ENCODE data around the gene HBD. TPM values are rescaled to one million over a fixed set of nuclear protein-coding genes. Genes with fewer than 3 reads are reported as not detected.

Gene HBD
- total RNA-seq, 1 donor from 2014 or later: not detected

DNA sequence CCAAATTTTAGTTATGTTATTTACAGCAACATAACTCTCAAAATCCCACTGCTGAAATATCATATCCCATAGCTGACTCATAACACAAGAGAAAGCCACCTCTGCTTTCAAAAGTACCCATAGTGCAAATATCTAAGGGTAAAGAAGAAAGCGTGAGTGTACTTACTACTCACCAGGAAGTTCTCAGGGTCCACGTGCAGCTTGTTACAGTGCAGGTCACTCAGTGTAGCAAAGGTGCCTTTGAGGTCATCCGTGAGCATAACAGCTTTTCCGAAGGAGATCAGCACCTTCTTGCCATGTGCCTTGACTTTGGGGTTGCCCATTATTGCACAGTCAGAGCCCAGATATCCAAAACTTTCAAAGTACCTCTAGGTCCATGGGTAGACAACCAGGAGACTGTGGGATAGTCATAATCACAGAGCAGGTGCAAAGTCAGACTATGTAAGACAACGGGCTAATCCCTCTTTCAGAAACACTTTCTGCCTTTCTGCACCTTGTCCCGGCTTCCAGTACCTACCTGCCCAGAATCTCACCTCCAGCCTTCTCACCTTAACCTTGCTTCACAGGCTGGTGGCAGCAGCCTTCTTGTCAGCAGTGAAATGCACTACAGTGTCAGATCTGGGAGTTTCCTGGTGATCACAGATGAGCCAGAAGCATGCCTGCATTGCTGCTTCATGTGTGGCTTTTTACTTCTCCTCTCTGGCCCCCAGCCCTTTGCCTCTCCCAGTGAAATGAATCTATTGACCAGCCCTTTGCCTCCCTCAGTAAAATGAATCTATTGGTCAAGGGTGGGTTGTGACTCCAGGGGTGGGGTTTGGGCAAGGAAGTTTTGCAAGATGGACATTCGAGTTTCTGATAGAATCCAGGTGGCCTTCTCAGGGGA, 8.9 kb upstream of the HBD start:
- H3K36me3 ChIP-seq: no peaks in the 10 kb centered on the region
- intact Hi-C loops (cut with DNase I): no loop called here
- no peaks in the 10 kb centered on the region for H3K4me1 ChIP-seq
- H3K27me3 ChIP-seq: no peaks in the 10 kb centered on the region
- H3K27ac ChIP-seq: no peak overlapping the region
- no peak for DNase-seq (ENCODE audit: extremely low spot score in 2 of 2)
- no peaks in the 10 kb centered on the region for H3K9me3 ChIP-seq
- TF ChIP-seq, protein P1, sequence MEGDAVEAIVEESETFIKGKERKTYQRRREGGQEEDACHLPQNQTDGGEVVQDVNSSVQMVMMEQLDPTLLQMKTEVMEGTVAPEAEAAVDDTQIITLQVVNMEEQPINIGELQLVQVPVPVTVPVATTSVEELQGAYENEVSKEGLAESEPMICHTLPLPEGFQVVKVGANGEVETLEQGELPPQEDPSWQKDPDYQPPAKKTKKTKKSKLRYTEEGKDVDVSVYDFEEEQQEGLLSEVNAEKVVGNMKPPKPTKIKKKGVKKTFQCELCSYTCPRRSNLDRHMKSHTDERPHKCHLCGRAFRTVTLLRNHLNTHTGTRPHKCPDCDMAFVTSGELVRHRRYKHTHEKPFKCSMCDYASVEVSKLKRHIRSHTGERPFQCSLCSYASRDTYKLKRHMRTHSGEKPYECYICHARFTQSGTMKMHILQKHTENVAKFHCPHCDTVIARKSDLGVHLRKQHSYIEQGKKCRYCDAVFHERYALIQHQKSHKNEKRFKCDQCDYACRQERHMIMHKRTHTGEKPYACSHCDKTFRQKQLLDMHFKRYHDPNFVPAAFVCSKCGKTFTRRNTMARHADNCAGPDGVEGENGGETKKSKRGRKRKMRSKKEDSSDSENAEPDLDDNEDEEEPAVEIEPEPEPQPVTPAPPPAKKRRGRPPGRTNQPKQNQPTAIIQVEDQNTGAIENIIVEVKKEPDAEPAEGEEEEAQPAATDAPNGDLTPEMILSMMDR (IDR thresholded peaks at IDR 0.05): no peak
- no peak for TF ChIP-seq POLR2AphosphoS5 (IDR thresholded peaks at IDR 0.05; ENCODE audit: insufficient read depth in 1 of 2, low read depth in 1 of 2)
- no peak for TF ChIP-seq POLR2A (IDR thresholded peaks at IDR 0.05)
- H3K4me3 ChIP-seq: no peak overlapping the region

DNA sequence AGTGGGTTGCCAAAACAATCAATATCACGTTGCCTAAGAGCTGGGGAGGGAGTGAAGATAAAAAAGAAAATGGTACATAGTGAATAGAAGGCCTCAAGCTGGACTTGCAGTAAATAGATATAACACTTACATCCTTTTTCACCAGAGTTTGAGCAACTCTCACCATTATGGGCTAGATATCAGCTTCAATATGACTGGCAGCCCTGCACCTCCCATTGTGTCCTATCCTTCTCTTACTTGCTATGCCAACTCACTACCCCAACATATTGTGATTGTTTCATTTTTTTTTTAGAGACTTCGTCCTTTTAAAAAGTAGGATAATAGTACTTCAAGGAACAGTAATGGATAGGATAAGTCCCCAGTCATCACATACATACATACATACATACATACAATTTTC, 7.9 kb upstream of the HBD start:
- no peak overlapping the region for H3K27ac ChIP-seq
- no peak overlapping the region for H3K4me3 ChIP-seq
- no peaks in the 10 kb centered on the region for H3K4me1 ChIP-seq
- TF ChIP-seq POLR2AphosphoS5 (IDR thresholded peaks at IDR 0.05; ENCODE audit: insufficient read depth in 1 of 2, low read depth in 1 of 2) (no peak), POLR2A (IDR thresholded peaks at IDR 0.05) (no peak)
- TF ChIP-seq, protein P1 (IDR thresholded peaks at IDR 0.05): no peak
- DNase-seq (ENCODE audit: extremely low spot score in 2 of 2): no peak
- H3K27me3 ChIP-seq: no peaks in the 10 kb centered on the region
- H3K9me3 ChIP-seq: no peaks in the 10 kb centered on the region
- H3K36me3 ChIP-seq: no peaks in the 10 kb centered on the region
- intact Hi-C loops (cut with DNase I): no loop called here

DNA sequence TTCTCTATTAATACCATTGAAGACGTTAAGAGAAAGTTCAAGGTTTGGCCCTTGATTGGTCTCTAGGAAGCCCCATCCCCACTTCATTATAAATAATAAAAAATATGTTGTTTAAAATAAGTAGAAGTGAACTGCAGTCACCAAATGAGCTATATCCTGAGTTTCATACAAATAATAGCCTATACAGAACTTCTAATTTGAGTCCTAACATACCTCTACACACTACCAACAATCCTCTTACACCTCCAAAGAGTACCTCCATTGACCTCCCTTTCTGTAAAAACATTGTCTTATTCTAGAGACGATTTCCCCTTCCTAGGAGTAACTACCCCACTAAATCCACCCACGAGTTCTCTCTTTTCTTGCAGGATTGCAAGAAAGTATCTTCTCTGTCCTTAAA, 7.2 kb upstream of the HBD start:
- Histone ChIP-seq H3K9me3 (no peaks in the 10 kb centered on the region), H3K36me3 (no peaks in the 10 kb centered on the region), H3K27me3 (no peaks in the 10 kb centered on the region), H3K4me3 (no peak overlapping the region), H3K4me1 (no peaks in the 10 kb centered on the region), H3K27ac (no peak overlapping the region)
- intact Hi-C loops (cut with DNase I): no loop called here
- TF ChIP-seq POLR2AphosphoS5 (IDR thresholded peaks at IDR 0.05; ENCODE audit: insufficient read depth in 1 of 2, low read depth in 1 of 2) (no peak), POLR2A (IDR thresholded peaks at IDR 0.05) (no peak)
- TF ChIP-seq, protein P1 (IDR thresholded peaks at IDR 0.05): no peak
- no peak for DNase-seq (ENCODE audit: extremely low spot score in 2 of 2)

DNA sequence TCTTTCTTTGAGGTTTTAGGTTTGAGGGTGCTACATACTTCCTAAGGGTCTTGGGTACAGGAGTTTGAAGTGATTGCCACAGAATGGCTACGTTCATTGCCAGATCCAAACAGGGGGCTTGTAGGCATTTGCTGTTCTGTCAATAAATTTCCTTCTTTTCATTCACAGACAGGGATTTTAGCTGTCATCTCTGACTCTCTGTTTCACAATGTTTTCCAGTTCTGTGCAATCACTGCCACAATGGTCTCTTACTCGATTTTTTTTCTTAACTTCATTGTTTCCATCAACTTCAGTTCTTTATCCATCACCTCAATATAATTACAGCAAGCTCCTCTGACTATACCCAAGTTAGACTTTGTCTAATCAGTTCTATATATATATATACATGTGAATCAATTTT, 6.2 kb upstream of the HBD start:
- no peak overlapping the region for H3K4me3 ChIP-seq
- no peaks in the 10 kb centered on the region for H3K27me3 ChIP-seq
- no peak for DNase-seq (ENCODE audit: extremely low spot score in 2 of 2)
- no peaks in the 10 kb centered on the region for H3K36me3 ChIP-seq
- no peak overlapping the region for H3K27ac ChIP-seq
- no peaks in the 10 kb centered on the region for H3K4me1 ChIP-seq
- intact Hi-C loops (cut with DNase I): no loop called here
- TF ChIP-seq POLR2A (IDR thresholded peaks at IDR 0.05): no peak
- no peak for TF ChIP-seq POLR2AphosphoS5 (IDR thresholded peaks at IDR 0.05; ENCODE audit: insufficient read depth in 1 of 2, low read depth in 1 of 2)
- TF ChIP-seq, protein P1 (IDR thresholded peaks at IDR 0.05): no peak
- no peaks in the 10 kb centered on the region for H3K9me3 ChIP-seq

DNA sequence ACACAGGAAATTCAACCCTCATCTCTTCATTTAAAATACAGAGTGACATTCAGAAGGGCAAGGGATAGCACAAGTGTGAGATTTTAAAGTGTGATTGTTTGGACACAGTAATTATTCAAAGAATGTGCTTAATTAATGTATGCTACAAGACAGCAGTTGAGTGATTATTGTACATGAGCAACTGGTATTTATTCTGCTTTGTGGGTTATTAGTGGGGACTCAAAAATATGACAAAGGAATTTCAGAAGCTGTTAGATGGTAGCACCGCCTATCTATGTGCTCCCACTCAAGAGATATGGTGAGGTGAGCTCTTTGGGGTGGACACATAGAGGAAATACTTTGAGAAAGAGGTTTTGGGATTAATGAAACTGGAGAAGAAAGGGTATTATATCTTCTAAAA, 5.8 kb upstream of the HBD start:
- H3K4me1 ChIP-seq: no peaks in the 10 kb centered on the region

More for the DNA sequence above, 5.8 kb upstream of the HBD start:
- intact Hi-C loops (cut with DNase I): no loop called here
- Histone ChIP-seq H3K9me3 (no peaks in the 10 kb centered on the region), H3K4me3 (no peak overlapping the region), H3K27me3 (no peaks in the 10 kb centered on the region), H3K36me3 (no peaks in the 10 kb centered on the region), H3K27ac (no peak overlapping the region)
- TF ChIP-seq POLR2AphosphoS5 (IDR thresholded peaks at IDR 0.05; ENCODE audit: insufficient read depth in 1 of 2, low read depth in 1 of 2) (no peak), POLR2A (IDR thresholded peaks at IDR 0.05) (no peak)
- TF ChIP-seq, protein P1 (IDR thresholded peaks at IDR 0.05): no peak
- DNase-seq (ENCODE audit: extremely low spot score in 2 of 2): no peak

Measured in vagina (tissue), 2 donors.